ENCODE data around the gene UBE2D3.
"Not testable (repeated sequence)": the region's sequence is repeated elsewhere in the genome, so short reads cannot be mapped to it uniquely, and the experiment has no call there.

Gene UBE2D3

GRCh38 chr4:102828497-102828808 lies 1.1 kb upstream of the UBE2D3 start:
- no peak for DNase-seq

- DNase-seq: peak; percentile 99
Observed at GRCh38 chr4:102827674-102828496, 534 bp upstream of the UBE2D3 start.

GRCh38 chr4:102826105-102826889 lies 1.1 kb downstream of the UBE2D3 start:
- DNase-seq: peak; percentile 42

GRCh38 chr4:102825261-102826091 lies 1.9 kb downstream of the UBE2D3 start:
- DNase-seq: peak; percentile 45

GRCh38 chr4:102824398-102824797 lies 3.0 kb downstream of the UBE2D3 start:
- no peak for DNase-seq

GRCh38 chr4:102823897-102824296 lies 3.5 kb downstream of the UBE2D3 start:
- no peak for DNase-seq

- DNase-seq: no peak
Observed at GRCh38 chr4:102823464-102823863, 3.9 kb downstream of the UBE2D3 start.

- no peak for DNase-seq
Observed at GRCh38 chr4:102819588-102820365, 7.6 kb downstream of the UBE2D3 start.

GRCh38 chr4:102819100-102819499 lies 8.3 kb downstream of the UBE2D3 start:
- DNase-seq: not testable (repeated sequence)

GRCh38 chr4:102817613-102818268 lies 9.6 kb downstream of the UBE2D3 start:
- DNase-seq: no peak

GRCh38 chr4:102817021-102817605 lies 10.2 kb downstream of the UBE2D3 start:
- no peak for DNase-seq

- no peak for DNase-seq
Observed at GRCh38 chr4:102815981-102816380, 11.4 kb downstream of the UBE2D3 start.

- no peak for DNase-seq
Observed at GRCh38 chr4:102809691-102810090, 17.7 kb downstream of the UBE2D3 start.

- no peak for DNase-seq
Observed at GRCh38 chr4:102809190-102809589, 18.2 kb downstream of the UBE2D3 start.

GRCh38 chr4:102808009-102808408 lies 19.3 kb downstream of the UBE2D3 start:
- no peak for DNase-seq

- DNase-seq: no peak
Observed at GRCh38 chr4:102807345-102807744, 20.0 kb downstream of the UBE2D3 start.

- no peak for DNase-seq
Observed at GRCh38 chr4:102799816-102800215, 27.5 kb downstream of the UBE2D3 start.

- DNase-seq: no peak
Observed at GRCh38 chr4:102794999-102795398, 32.4 kb downstream of the UBE2D3 start.

- no peak for DNase-seq
Observed at GRCh38 chr4:102792361-102792936, 34.9 kb downstream of the UBE2D3 start.

GRCh38 chr4:102791318-102791835 lies 36.0 kb downstream of the UBE2D3 start:
- no peak for DNase-seq

GRCh38 chr4:102789317-102789717 lies 38.0 kb downstream of the UBE2D3 start:
- no peak for DNase-seq

Measured in NCI-H1092 treated with DMSO at 0.1 percent for 48 hours (cell line).